Astrocyte (in vitro differentiated cells and primary cell): ENCODE data around the gene GNG12. TPM values are rescaled to one million over a fixed set of nuclear protein-coding genes. Genes with fewer than 3 reads are reported as not detected.

ENCODE experiments used
- DNase-seq: peaks from one replicate; pipeline ENCODE4 v3.0.0-alpha.2; 2010; ENCODE audit warnings: low read depth
- FAIRE-seq: peaks from 2 replicates; lab custom pipeline; 2011; peaks lifted over from hg19 to GRCh38; lab: Jason Lieb, UNC
- H2AFZ ChIP-seq: 2 replicates; pipeline ENCODE4 v1.6.0; 2012; ENCODE audit warnings: low read depth, low read length, inconsistent platforms
- H3K27ac ChIP-seq: 2 replicates; pipeline ENCODE4 v1.5.1; 2011; ENCODE audit warnings: low read depth, low read length, inconsistent platforms
- H3K27me3 ChIP-seq: 2 replicates; pipeline ENCODE4 v1.6.0; 2011; ENCODE audit warnings: low read length, inconsistent platforms; ENCODE audit not compliant: insufficient read depth
- H3K36me3 ChIP-seq: 2 replicates; pipeline ENCODE4 v1.5.1; 2011; ENCODE audit warnings: low read length, inconsistent platforms; ENCODE audit not compliant: insufficient read depth
- H3K4me1 ChIP-seq: 2 replicates; pipeline ENCODE4 v1.5.1; 2011; ENCODE audit warnings: low read length, inconsistent platforms; ENCODE audit not compliant: insufficient read depth
- H3K4me2 ChIP-seq: 2 replicates; pipeline ENCODE4 v1.6.0; 2012; ENCODE audit warnings: low read length, inconsistent platforms
- H3K4me3 ChIP-seq: 2 replicates; pipeline ENCODE4 v1.5.1; 2011; ENCODE audit warnings: low read depth, mild to moderate bottlenecking, low read length, inconsistent platforms; ENCODE audit not compliant: insufficient read depth
- H3K79me2 ChIP-seq: 2 replicates; pipeline ENCODE4 v1.6.0; 2012; ENCODE audit warnings: mild to moderate bottlenecking, low read length, inconsistent platforms; ENCODE audit not compliant: insufficient read depth
- H3K9ac ChIP-seq: 2 replicates; pipeline ENCODE4 v1.6.0; 2012; ENCODE audit warnings: mild to moderate bottlenecking, low read length, inconsistent platforms
- H3K9me3 ChIP-seq: 2 replicates; pipeline ENCODE4 v1.5.1; 2012; ENCODE audit warnings: low read depth, mild to moderate bottlenecking, low read length, inconsistent platforms; ENCODE audit not compliant: insufficient read depth
- H4K20me1 ChIP-seq: 2 replicates; pipeline ENCODE4 v1.6.0; 2012; ENCODE audit warnings: low read length, inconsistent platforms; ENCODE audit not compliant: insufficient read depth
- H3K27ac Mint-ChIP-seq: one replicate; pipeline ENCODE4 v1.8.0; 2021; ENCODE audit warnings: mild to moderate bottlenecking, mixed read lengths; ENCODE audit not compliant: unreplicated experiment
- H3K27me3 Mint-ChIP-seq: one replicate; pipeline ENCODE4 v1.8.0; 2021; ENCODE audit warnings: low read depth, mixed read lengths; ENCODE audit not compliant: unreplicated experiment
- H3K36me3 Mint-ChIP-seq: one replicate; pipeline ENCODE4 v1.8.0; 2021; ENCODE audit warnings: low read depth, mixed read lengths; ENCODE audit not compliant: unreplicated experiment
- H3K4me1 Mint-ChIP-seq: one replicate; pipeline ENCODE4 v1.8.0; 2021; ENCODE audit warnings: low read depth, mixed read lengths; ENCODE audit not compliant: unreplicated experiment
- H3K4me3 Mint-ChIP-seq: one replicate; pipeline ENCODE4 v1.8.0; 2021; ENCODE audit warnings: mild to moderate bottlenecking, moderate library complexity, mixed read lengths; ENCODE audit not compliant: unreplicated experiment
- H3K9me3 Mint-ChIP-seq: one replicate; pipeline ENCODE4 v1.8.0; 2021; ENCODE audit warnings: mild to moderate bottlenecking, mixed read lengths; ENCODE audit not compliant: unreplicated experiment
- CTCF ChIP-seq: IDR thresholded peaks from 2 replicates; pipeline ENCODE4 v1.5.1; 2011; ENCODE audit warnings: low read depth, mild to moderate bottlenecking, inconsistent platforms, low read length, moderate library complexity; ENCODE audit not compliant: insufficient read depth
- EZH2 ChIP-seq: IDR thresholded peaks from 2 replicates; pipeline ENCODE4 v1.6.1; 2012; ENCODE audit warnings: mild to moderate bottlenecking, low read length, inconsistent platforms; ENCODE audit not compliant: insufficient read depth
- total RNA-seq: library from RNA; stranded (reverse); gene quantifications from 2 replicates; pipeline ENCODE4 v1.2.1, GENCODE V29; 2021

The GNG12 gene
- total RNA-seq, 1 donor from 2014 or later: 101 TPM

DNA sequence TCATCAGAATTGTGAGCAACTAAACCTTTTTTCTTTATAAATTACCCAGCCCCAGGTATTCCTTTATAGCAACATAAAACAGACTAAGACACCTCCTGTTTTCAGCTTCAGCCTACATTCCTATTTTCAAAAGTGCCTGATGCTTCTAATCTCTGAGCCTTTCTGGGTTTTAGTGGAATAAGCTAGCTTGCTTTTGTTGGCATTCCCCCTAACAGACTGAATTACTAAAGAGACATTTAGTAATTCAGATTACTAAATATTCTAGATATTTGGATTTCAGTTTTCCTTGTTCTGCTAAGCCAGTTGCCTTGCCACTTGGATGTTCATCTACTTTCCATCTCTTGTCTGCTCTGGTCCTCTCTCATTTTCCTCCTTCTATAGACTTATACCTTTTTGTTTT is 10.5 kb upstream of the GNG12 start:
- H3K4me1 ChIP-seq: peaks cover 23% of the 10 kb centered on the region
- no peaks in the 10 kb centered on the region for H3K9me3 Mint-ChIP-seq
- no peaks in the 10 kb centered on the region for H3K79me2 ChIP-seq
- H3K27me3 ChIP-seq: no peaks in the 10 kb centered on the region
- no peaks in the 10 kb centered on the region for H4K20me1 ChIP-seq
- DNase-seq (no peak), FAIRE-seq (no peak)
- no peaks in the 10 kb centered on the region for H3K27me3 Mint-ChIP-seq
- TF ChIP-seq EZH2: no peak
- no peak for TF ChIP-seq CTCF
- H2AFZ ChIP-seq: no peak overlapping the region
- H3K36me3 ChIP-seq: no peaks in the 10 kb centered on the region
- no peak overlapping the region for H3K9ac ChIP-seq
- peaks cover 22% of the 10 kb centered on the region for H3K4me1 Mint-ChIP-seq
- H3K4me3 Mint-ChIP-seq: no peak overlapping the region
- H3K4me2 ChIP-seq: no peak overlapping the region
- no peak overlapping the region for H3K27ac ChIP-seq
- no peak overlapping the region for H3K27ac Mint-ChIP-seq
- H3K9me3 ChIP-seq: no peaks in the 10 kb centered on the region
- no peak overlapping the region for H3K4me3 ChIP-seq
- no peaks in the 10 kb centered on the region for H3K36me3 Mint-ChIP-seq

DNA sequence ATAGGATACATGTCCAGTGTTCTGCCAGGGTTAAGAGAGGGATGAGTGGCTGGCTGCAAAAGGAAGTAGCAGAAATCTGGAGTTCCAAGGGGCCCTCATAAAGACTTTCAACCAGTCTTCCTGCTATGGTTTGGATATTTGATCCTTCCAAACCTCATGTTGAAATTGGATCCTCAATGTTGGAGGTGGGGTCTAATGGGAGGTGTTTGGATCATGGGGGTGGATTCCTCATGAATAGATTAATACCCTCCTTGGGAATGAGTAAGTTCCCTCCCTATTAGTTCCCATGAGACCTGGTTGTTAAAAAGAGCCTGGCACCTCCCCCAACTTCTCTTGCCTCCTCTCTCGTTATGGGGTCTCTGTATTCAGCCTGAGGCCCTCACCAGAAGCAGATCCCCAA is 10.1 kb upstream of the GNG12 start:
- no peak overlapping the region for H3K27ac ChIP-seq
- FAIRE-seq (no peak), DNase-seq (peak; percentile 66)
- H3K4me3 ChIP-seq: no peak overlapping the region
- Mint-ChIP-seq H3K27me3 (no peaks in the 10 kb centered on the region), H3K4me1 (peaks cover 22% of the 10 kb centered on the region), H3K4me3 (no peak overlapping the region), H3K36me3 (no peaks in the 10 kb centered on the region), H3K27ac (no peak overlapping the region), H3K9me3 (no peaks in the 10 kb centered on the region)
- H4K20me1 ChIP-seq: no peaks in the 10 kb centered on the region
- H3K27me3 ChIP-seq: no peaks in the 10 kb centered on the region
- H3K36me3 ChIP-seq: no peaks in the 10 kb centered on the region
- H3K79me2 ChIP-seq: no peaks in the 10 kb centered on the region
- H3K9ac ChIP-seq: no peak overlapping the region
- no peak overlapping the region for H2AFZ ChIP-seq
- H3K4me2 ChIP-seq: no peak overlapping the region
- no peaks in the 10 kb centered on the region for H3K9me3 ChIP-seq
- peaks cover 27% of the 10 kb centered on the region for H3K4me1 ChIP-seq
- no peak for TF ChIP-seq EZH2
- TF ChIP-seq CTCF: no peak

DNA sequence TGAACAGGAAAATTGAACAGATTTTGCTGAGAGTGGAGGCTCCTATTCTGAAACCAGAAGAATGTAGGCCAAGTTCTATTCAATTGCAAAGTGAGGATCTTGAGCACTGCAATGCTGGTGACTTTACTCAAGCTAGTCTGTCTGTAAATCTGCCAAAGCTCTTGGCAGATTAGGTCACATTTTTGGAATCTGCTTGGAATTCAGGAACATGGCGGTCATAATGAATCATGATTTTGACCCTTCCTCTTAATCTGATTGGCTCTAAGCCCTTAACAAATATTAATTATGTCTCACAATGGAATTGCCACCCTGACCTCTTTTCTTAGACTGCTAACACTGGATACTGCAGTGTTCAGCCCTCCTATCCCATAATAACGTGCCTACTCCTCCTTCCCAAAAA is 7.2 kb upstream of the GNG12 start:
- Histone ChIP-seq H3K9me3 (no peaks in the 10 kb centered on the region), H3K9ac (peak overlapping the region; percentile 20), H3K27ac (peak overlapping the region; percentile 73), H2AFZ (no peak overlapping the region), H3K4me3 (no peak overlapping the region), H3K4me1 (peaks cover 30% of the 10 kb centered on the region), H3K36me3 (no peaks in the 10 kb centered on the region), H3K27me3 (no peaks in the 10 kb centered on the region), H3K4me2 (peak overlapping the region; percentile 55), H3K79me2 (no peaks in the 10 kb centered on the region), H4K20me1 (no peaks in the 10 kb centered on the region)
- Mint-ChIP-seq H3K27me3 (no peaks in the 10 kb centered on the region), H3K4me1 (peaks cover 23% of the 10 kb centered on the region), H3K36me3 (no peaks in the 10 kb centered on the region), H3K27ac (peak overlapping the region; percentile 85), H3K9me3 (no peaks in the 10 kb centered on the region), H3K4me3 (no peak overlapping the region)
- FAIRE-seq (peak; percentile 99), DNase-seq (peak; percentile 96)
- TF ChIP-seq EZH2 (no peak), CTCF (no peak)
